BLaER1 (cell line): ENCODE measurements around the gene NHLRC2.

Experiments used
- H3K27ac ChIP-seq: shearing (Covaris generic); formaldehyde crosslinking; 2 replicates; pipeline ENCODE4 v1.8.1; 2022
- H3K27me3 ChIP-seq: shearing (Covaris generic); formaldehyde crosslinking; 2 replicates; pipeline ENCODE4 v1.8.1; 2022
- H3K36me3 ChIP-seq: shearing (Covaris generic); formaldehyde crosslinking; 2 replicates; pipeline ENCODE4 v1.8.1; 2022
- H3K4me1 ChIP-seq: shearing (Covaris generic); formaldehyde crosslinking; 2 replicates; pipeline ENCODE4 v1.8.1; 2022
- H3K4me2 ChIP-seq: shearing (Covaris generic); formaldehyde crosslinking; 2 replicates; pipeline ENCODE4 v1.8.1; 2022
- H3K4me3 ChIP-seq: shearing (Covaris generic); formaldehyde crosslinking; 2 replicates; pipeline ENCODE4 v1.8.1; 2022
- H3K9ac ChIP-seq: shearing (Covaris generic); formaldehyde crosslinking; 2 replicates; pipeline ENCODE4 v1.8.1; 2022
- H3K9me3 ChIP-seq: shearing (Covaris generic); formaldehyde crosslinking; 2 replicates; pipeline ENCODE4 v1.8.1; 2022
- H4K20me1 ChIP-seq: shearing (Covaris generic); formaldehyde crosslinking; 2 replicates; pipeline ENCODE4 v1.8.1; 2022
- Cebpa-rat ChIP-seq: shearing (Covaris generic); IDR thresholded peaks from 2 replicates; pipeline ENCODE4 v1.8.1; 2022

NHLRC2 gene

GRCh38 chr10:113961182-113962031 lies 106.9 kb downstream of the NHLRC2 start:
- Histone ChIP-seq H3K27me3 (no peaks in the 10 kb centered on the region), H3K4me1 (peaks cover 30% of the 10 kb centered on the region), H3K27ac (peak overlapping the region; percentile 71), H4K20me1 (no peaks in the 10 kb centered on the region), H3K36me3 (no peaks in the 10 kb centered on the region), H3K4me2 (peak overlapping the region; percentile 70), H3K9me3 (peaks cover 52% of the 10 kb centered on the region), H3K4me3 (no peak overlapping the region), H3K9ac (no peak overlapping the region)
- TF ChIP-seq Cebpa-rat = no peak

DNA sequence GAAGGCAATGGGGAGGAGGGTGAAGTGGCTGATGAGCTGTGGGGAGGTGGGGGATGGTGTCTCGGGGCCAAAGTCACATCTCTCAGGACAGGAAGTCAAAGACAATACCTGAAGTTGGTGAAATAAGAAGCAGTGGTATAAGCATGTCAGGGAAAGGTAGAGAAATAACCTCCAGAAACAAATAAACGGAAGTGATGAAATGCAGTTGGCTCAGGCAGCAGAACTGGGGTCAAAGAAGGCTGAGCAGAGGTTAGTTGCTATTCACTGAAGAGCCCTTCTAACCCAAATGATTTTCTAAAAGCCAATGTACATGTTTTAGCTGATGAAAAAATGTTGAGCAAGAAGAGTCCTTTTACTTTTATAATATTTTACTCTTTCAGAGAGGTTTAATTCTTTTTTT lies 110.6 kb downstream of the NHLRC2 start:
- TF ChIP-seq Cebpa-rat = no peak
- Histone ChIP-seq H3K4me2 (no peak overlapping the region), H3K9me3 (peaks cover 65% of the 10 kb centered on the region), H3K4me3 (no peak overlapping the region), H3K27ac (no peak overlapping the region), H3K9ac (no peak overlapping the region), H3K36me3 (0 out of 2 replicates have a peak, but pooled peaks cover 7% of the 10 kb centered on the region), H3K27me3 (no peaks in the 10 kb centered on the region), H3K4me1 (peaks cover 20% of the 10 kb centered on the region), H4K20me1 (no peaks in the 10 kb centered on the region)

GRCh38 chr10:113965683-113966082 lies 111.2 kb downstream of the NHLRC2 start:
- no peaks in the 10 kb centered on the region for H4K20me1 ChIP-seq
- H3K9me3 ChIP-seq = peaks cover 67% of the 10 kb centered on the region
- no peak overlapping the region for H3K27ac ChIP-seq
- H3K4me1 ChIP-seq = peaks cover 14% of the 10 kb centered on the region
- H3K4me2 ChIP-seq = no peak overlapping the region
- H3K9ac ChIP-seq = no peak overlapping the region
- 0 out of 2 replicates have a peak, but pooled peaks cover 7% of the 10 kb centered on the region for H3K36me3 ChIP-seq
- no peak for TF ChIP-seq Cebpa-rat
- H3K4me3 ChIP-seq = no peak overlapping the region
- no peaks in the 10 kb centered on the region for H3K27me3 ChIP-seq
